IMR-90 (cell line): Measurements from ENCODE around the gene NFKBIB.

Experiments
- BHLHE40 ChIP-seq: fragments of 150-350 bp; IDR thresholded peaks from 2 replicates; pipeline ENCODE4 v1.6.1; 2016; ENCODE audit warnings: mild to moderate bottlenecking, low read depth, low read length
- CHD1 ChIP-seq: IDR thresholded peaks from 2 replicates; pipeline ENCODE4 v1.6.1; 2012; ENCODE audit warnings: low read depth, low read length, improper control_type of control experiment
- CTCF ChIP-seq: conservative IDR thresholded peaks from 2 replicates; pipeline ENCODE4 v1.5.1; 2012; ENCODE audit warnings: mild to moderate bottlenecking, low read depth, low read length, improper control_type of control experiment
- ELK1 ChIP-seq: fragments of 150-350 bp; IDR thresholded peaks from 2 replicates; pipeline ENCODE4 v1.6.1; 2016; ENCODE audit warnings: low read depth, mild to moderate bottlenecking, low read length, moderate library complexity, borderline replicate concordance
- FOS ChIP-seq: fragments of 150-350 bp; IDR thresholded peaks from 2 replicates; pipeline ENCODE4 v1.6.1; 2016; ENCODE audit warnings: low read depth, low read length
- MAZ ChIP-seq: IDR thresholded peaks from 2 replicates; pipeline ENCODE4 v1.6.1; 2012; ENCODE audit warnings: low read depth, mild to moderate bottlenecking, low read length, improper control_type of control experiment, moderate library complexity, borderline replicate concordance
- POLR2A ChIP-seq: IDR thresholded peaks from 2 replicates; pipeline ENCODE4 v1.6.1; 2012; ENCODE audit warnings: mild to moderate bottlenecking, low read depth, low read length
- RCOR1 ChIP-seq: IDR thresholded peaks from 2 replicates; pipeline ENCODE4 v1.6.1; 2012; ENCODE audit warnings: mild to moderate bottlenecking, low read length, improper control_type of control experiment; ENCODE audit not compliant: insufficient replicate concordance
- RFX5 ChIP-seq: IDR thresholded peaks from 2 replicates; pipeline ENCODE4 v1.8.0; 2012; ENCODE audit warnings: low read depth, mild to moderate bottlenecking, low read length, moderate library complexity
- USF2 ChIP-seq: fragments of 150-350 bp; IDR thresholded peaks from 2 replicates; pipeline ENCODE4 v1.6.1; 2017; ENCODE audit warnings: mild to moderate bottlenecking, antibody characterized with exemption, low read length, low read depth

- no peak for TF ChIP-seq CTCF
- TF ChIP-seq BHLHE40 = no peak
- no peak for TF ChIP-seq USF2
- no peak for TF ChIP-seq RFX5
- TF ChIP-seq FOS = no peak
- no peak for TF ChIP-seq MAZ
- TF ChIP-seq POLR2A = no peak
- no peak for TF ChIP-seq ELK1
- no peak for TF ChIP-seq CHD1
- TF ChIP-seq RCOR1 = no peak
These were observed 31.7 kb downstream of the NFKBIB start for GRCh38 chr19:38931521-38931793.
